ENCODE data around the gene WRAP73. TPM values are rescaled to one million over a fixed set of nuclear protein-coding genes. Genes with fewer than 3 reads are reported as not detected.

WRAP73 gene
- total RNA-seq, 4 donors from 2014 or later = 16.8 to 20.5 (median 19.5) TPM

- TF ChIP-seq, protein P1, sequence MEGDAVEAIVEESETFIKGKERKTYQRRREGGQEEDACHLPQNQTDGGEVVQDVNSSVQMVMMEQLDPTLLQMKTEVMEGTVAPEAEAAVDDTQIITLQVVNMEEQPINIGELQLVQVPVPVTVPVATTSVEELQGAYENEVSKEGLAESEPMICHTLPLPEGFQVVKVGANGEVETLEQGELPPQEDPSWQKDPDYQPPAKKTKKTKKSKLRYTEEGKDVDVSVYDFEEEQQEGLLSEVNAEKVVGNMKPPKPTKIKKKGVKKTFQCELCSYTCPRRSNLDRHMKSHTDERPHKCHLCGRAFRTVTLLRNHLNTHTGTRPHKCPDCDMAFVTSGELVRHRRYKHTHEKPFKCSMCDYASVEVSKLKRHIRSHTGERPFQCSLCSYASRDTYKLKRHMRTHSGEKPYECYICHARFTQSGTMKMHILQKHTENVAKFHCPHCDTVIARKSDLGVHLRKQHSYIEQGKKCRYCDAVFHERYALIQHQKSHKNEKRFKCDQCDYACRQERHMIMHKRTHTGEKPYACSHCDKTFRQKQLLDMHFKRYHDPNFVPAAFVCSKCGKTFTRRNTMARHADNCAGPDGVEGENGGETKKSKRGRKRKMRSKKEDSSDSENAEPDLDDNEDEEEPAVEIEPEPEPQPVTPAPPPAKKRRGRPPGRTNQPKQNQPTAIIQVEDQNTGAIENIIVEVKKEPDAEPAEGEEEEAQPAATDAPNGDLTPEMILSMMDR (IDR thresholded peaks at IDR 0.05; ENCODE audit: low read depth) = no peak
Measured at GRCh38 chr1:3651026-3651929, 1.4 kb upstream of the WRAP73 start.

DNA sequence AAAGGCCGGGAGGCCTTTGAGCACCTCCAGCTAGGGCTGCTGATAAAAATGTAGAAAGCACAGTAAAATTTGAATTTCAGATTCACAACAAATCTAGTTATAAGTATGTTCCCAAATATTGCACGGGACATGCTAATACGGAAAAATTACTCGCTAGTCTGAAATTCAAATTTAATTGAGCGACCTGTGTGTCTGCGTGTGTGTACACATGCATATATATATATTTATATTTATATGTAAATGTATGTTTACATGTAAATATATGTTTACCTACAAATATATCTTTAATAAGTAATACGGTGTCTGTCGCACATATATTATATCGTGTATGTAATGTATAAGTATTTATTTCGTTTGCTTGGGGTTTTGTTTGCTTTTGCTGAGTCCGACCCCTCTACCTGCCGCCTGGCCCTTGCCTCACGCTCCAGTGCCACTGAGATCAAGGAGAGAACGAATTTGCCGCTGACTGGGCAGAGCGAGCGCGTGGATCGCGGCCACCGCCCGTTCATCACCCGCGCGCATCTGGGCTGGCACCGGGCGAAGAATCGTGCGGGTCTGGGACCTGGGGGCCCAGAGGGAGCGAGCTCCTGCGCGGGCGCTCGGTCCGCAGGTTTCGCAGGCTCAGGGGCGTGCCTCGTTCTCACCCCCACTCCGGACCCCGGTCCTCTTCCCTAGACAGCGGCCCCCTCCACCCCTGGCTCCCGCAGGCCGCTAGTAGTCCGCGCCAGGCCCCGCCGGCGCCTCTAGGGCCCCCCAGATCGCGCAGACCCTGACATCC, 534 bp upstream of the WRAP73 start:
- TF ChIP-seq, protein P1 (IDR thresholded peaks at IDR 0.05; ENCODE audit: low read depth) = no peak

- TF ChIP-seq, protein P1 (IDR thresholded peaks at IDR 0.05; ENCODE audit: low read depth) = no peak
Measured at GRCh38 chr1:3646596-3646995, 3.3 kb downstream of the WRAP73 start.

GRCh38 chr1:3645666-3646355, 4.1 kb downstream of the WRAP73 start:
- TF ChIP-seq, protein P1 (IDR thresholded peaks at IDR 0.05; ENCODE audit: low read depth) = no peak

DNA sequence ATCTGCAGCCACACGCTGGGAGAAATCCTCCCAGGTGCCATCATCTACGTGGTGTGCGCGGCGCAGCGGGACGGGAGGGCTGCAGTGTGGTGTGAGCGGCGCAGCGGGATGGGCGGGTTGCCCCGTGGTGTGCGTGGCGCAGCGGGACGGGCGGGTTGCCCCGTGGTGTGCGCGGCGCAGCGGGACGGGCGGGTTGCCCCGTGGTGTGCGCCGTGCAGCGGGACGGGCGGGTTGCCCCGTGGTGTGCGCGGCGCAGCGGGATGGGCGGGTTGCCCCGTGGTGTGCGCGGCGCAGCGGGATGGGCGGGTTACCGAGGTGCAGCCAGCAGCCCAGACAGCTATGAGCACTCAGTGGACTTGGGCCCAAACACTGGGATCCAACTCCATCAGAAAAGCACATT, 4.7 kb downstream of the WRAP73 start:
- TF ChIP-seq, protein P1 (IDR thresholded peaks at IDR 0.05; ENCODE audit: low read depth) = no peak

- TF ChIP-seq, protein P1 (IDR thresholded peaks at IDR 0.05; ENCODE audit: low read depth) = no peak
Measured at GRCh38 chr1:3644273-3644672, 5.6 kb downstream of the WRAP73 start.
